Suprapubic skin (tissue), 3 donors: ENCODE data around the gene GPC5.

ENCODE experiments used
- CTCF ChIP-seq, 2 donors: fragments of 200-600 bp in 1 of 2; fragments of 450-650 bp in 1 of 2; sonication (generic) in 1 of 2; IDR thresholded peaks; one replicate each; pipeline ENCODE4 v1.5.1; 2016 to 2019; ENCODE audit warnings: antibody characterized with exemption in 2 of 2, mild to moderate bottlenecking in 1 of 2, moderate library complexity in 1 of 2
- EP300 ChIP-seq: sonication (generic); formaldehyde crosslinking; IDR thresholded peaks from one replicate; pipeline ENCODE4 v1.6.1; 2017; ENCODE audit warnings: antibody characterized with exemption

DNA sequence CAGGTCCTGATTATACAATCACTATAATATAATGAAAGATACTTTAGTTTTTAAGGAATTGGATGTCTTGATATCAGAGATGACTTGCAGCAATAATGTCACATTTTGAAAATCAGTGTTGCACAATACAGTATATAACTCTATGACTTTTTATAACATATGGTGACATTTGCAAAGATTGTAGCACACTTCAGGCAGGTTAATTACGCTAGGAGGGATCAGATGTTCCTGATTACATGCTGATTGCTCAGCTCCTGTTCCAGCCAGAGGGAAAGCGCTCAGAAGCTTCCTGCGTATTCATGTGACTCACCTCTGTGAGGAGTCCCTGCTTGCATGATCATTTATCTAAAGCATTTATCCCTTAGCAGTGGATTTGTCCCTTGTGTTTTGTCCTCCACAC lies 265.6 kb downstream of the GPC5 start:
- TF ChIP-seq CTCF (IDR thresholded peaks at IDR 0.05) (no peak), EP300 (no peak)
